OCI-M2 (cell line): ENCODE results near the gene PCNX2.

Source experiments
- DNase-seq: peaks from one replicate; lab custom pipeline; 2025; ENCODE audit not compliant: unreplicated experiment; lab: John Stamatoyannopoulos, UW

Gene PCNX2

GRCh38 chr1:233257786-233258185 is 37.7 kb downstream of the PCNX2 start:
- no peak for DNase-seq

- DNase-seq = no peak
Observed at GRCh38 chr1:233256789-233257188, 38.7 kb downstream of the PCNX2 start.

- no peak for DNase-seq
Observed at GRCh38 chr1:233256191-233256590, 39.3 kb downstream of the PCNX2 start.

GRCh38 chr1:233255145-233255544 is 40.4 kb downstream of the PCNX2 start:
- DNase-seq = no peak

GRCh38 chr1:233253832-233254331 is 41.6 kb downstream of the PCNX2 start:
- no peak for DNase-seq

GRCh38 chr1:233253231-233253831 is 42.2 kb downstream of the PCNX2 start:
- no peak for DNase-seq

- no peak for DNase-seq
Observed at GRCh38 chr1:233252441-233252840, 43.1 kb downstream of the PCNX2 start.

GRCh38 chr1:233251201-233251720 is 44.3 kb downstream of the PCNX2 start:
- DNase-seq = no peak

GRCh38 chr1:233248014-233248413 is 47.5 kb downstream of the PCNX2 start:
- no peak for DNase-seq

- DNase-seq = no peak
Observed at GRCh38 chr1:233246965-233247364, 48.6 kb downstream of the PCNX2 start.

- no peak for DNase-seq
Observed at GRCh38 chr1:233245191-233245765, 50.2 kb downstream of the PCNX2 start.

- no peak for DNase-seq
Observed at GRCh38 chr1:233244183-233244582, 51.3 kb downstream of the PCNX2 start.

- DNase-seq = no peak
Observed at GRCh38 chr1:233242827-233243483, 52.6 kb downstream of the PCNX2 start.

GRCh38 chr1:233241759-233242158 is 53.8 kb downstream of the PCNX2 start:
- DNase-seq = no peak

- no peak for DNase-seq
Observed at GRCh38 chr1:233240829-233241682, 54.5 kb downstream of the PCNX2 start.

GRCh38 chr1:233240371-233240770 is 55.2 kb downstream of the PCNX2 start:
- no peak for DNase-seq

- no peak for DNase-seq
Observed at GRCh38 chr1:233238884-233239431, 56.6 kb downstream of the PCNX2 start.

- no peak for DNase-seq
Observed at GRCh38 chr1:233237647-233238046, 57.9 kb downstream of the PCNX2 start.

GRCh38 chr1:233233508-233234040 is 62.0 kb downstream of the PCNX2 start:
- no peak for DNase-seq

- DNase-seq = no peak
Observed at GRCh38 chr1:233230011-233230410, 65.5 kb downstream of the PCNX2 start.

- no peak for DNase-seq
Observed at GRCh38 chr1:233229288-233229687, 66.2 kb downstream of the PCNX2 start.
